Large intestine (tissue), 3 donors: ENCODE data around the gene CCM2. TPM values are rescaled to one million over a fixed set of nuclear protein-coding genes. Genes with fewer than 3 reads are reported as not detected.

ENCODE experiments used
- DNase-seq, 2 donors: peaks; one replicate each; pipeline versions ENCODE4 v3.0.0 to v3.0.0-alpha.2; 2013
- H3K27ac ChIP-seq: one replicate; pipeline ENCODE4 v1.5.1; 2013; ENCODE audit warnings: low read length
- H3K27me3 ChIP-seq: 2 replicates; pipeline ENCODE4 v1.6.1; 2013; ENCODE audit warnings: low read length; ENCODE audit not compliant: control insufficient read depth, insufficient read depth
- H3K36me3 ChIP-seq: 2 replicates; pipeline ENCODE4 v1.6.1; 2013; ENCODE audit warnings: low read length; ENCODE audit not compliant: control insufficient read depth, insufficient read depth
- H3K4me1 ChIP-seq: one replicate; pipeline ENCODE4 v1.6.1; 2013; ENCODE audit warnings: low read length; ENCODE audit not compliant: control insufficient read depth, insufficient read depth
- H3K4me3 ChIP-seq: one replicate; pipeline ENCODE4 v1.5.1; 2013; ENCODE audit warnings: low read length
- H3K9me3 ChIP-seq: one replicate; pipeline ENCODE4 v1.6.1; 2013; ENCODE audit warnings: mild to moderate bottlenecking, low read depth, low read length, moderate library complexity; ENCODE audit not compliant: control insufficient read depth
- WGBS: methylation state at CpG from one replicate; pipeline ENCODE4 v1.1.5; 2013; ENCODE audit warnings: low lambda C conversion rate; ENCODE audit not compliant: insufficient coverage; 5-methylcytosine and 5-hydroxymethylcytosine counted together
- polyA plus RNA-seq: library from polyadenylated mRNA; unstranded; fragments of 120-200 nt; gene quantifications from one replicate; pipeline ENCODE4 v1.2.1, GENCODE V29; 2013

CCM2 gene
- polyA plus RNA-seq, 1 donor, result 19.5 TPM

GRCh38 chr7:45053941-45054340, 53.9 kb downstream of the CCM2 start:
- H3K27ac ChIP-seq, result no peak overlapping the region
- DNase-seq, result no peak
- no CpG with 5 or more reads among the region's 5 CpGs for WGBS

GRCh38 chr7:45054442-45054841, 54.4 kb downstream of the CCM2 start:
- no peaks in the 10 kb centered on the region for H3K9me3 ChIP-seq
- DNase-seq, result no peak
- no peak overlapping the region for H3K4me3 ChIP-seq
- H3K27me3 ChIP-seq, result no peaks in the 10 kb centered on the region
- H3K4me1 ChIP-seq, result no peaks in the 10 kb centered on the region
- H3K36me3 ChIP-seq, result peaks cover 11% of the 10 kb centered on the region
- no CpG with 5 or more reads among the region's 3 CpGs for WGBS
- H3K27ac ChIP-seq, result no peak overlapping the region

More at GRCh38 chr7:45053941-45054340, 53.9 kb downstream of the CCM2 start:
- Histone ChIP-seq H3K4me1 (no peaks in the 10 kb centered on the region), H3K27me3 (no peaks in the 10 kb centered on the region), H3K4me3 (no peak overlapping the region), H3K9me3 (no peaks in the 10 kb centered on the region), H3K36me3 (peaks cover 11% of the 10 kb centered on the region)

DNA sequence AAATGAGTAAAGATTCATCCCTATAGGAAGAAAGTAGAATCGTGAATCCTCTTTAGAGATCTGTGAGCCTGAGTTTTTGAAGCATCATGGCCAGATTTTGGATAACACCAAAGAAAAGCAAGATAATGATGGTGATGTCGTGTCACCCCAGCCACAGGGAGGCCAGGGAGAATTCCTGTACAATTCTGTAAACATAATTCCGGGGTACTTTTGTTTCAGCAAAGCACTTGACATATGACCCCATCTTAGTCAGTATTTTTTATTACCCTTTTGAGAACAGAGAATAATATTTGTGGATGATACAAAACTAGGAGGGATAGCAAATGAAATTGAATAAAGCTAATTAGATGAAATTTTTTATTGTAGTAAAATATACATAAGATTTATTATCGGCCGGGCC, 55.0 kb downstream of the CCM2 start:
- no peak for DNase-seq
- H3K4me1 ChIP-seq, result no peaks in the 10 kb centered on the region
- peaks cover 10% of the 10 kb centered on the region for H3K36me3 ChIP-seq
- WGBS, result 100% methylated on average over 1 of the region's 5 CpGs
- H3K4me3 ChIP-seq, result no peak overlapping the region
- H3K27me3 ChIP-seq, result no peaks in the 10 kb centered on the region
- no peaks in the 10 kb centered on the region for H3K9me3 ChIP-seq
- H3K27ac ChIP-seq, result no peak overlapping the region

GRCh38 chr7:45055594-45056219, 55.7 kb downstream of the CCM2 start:
- Histone ChIP-seq H3K9me3 (no peaks in the 10 kb centered on the region), H3K4me1 (no peaks in the 10 kb centered on the region), H3K27ac (no peak overlapping the region), H3K27me3 (no peaks in the 10 kb centered on the region), H3K4me3 (no peak overlapping the region), H3K36me3 (peaks cover 8% of the 10 kb centered on the region)
- no peak for DNase-seq
- WGBS, result 100% methylated on average over 2 of the region's 5 CpGs

DNA sequence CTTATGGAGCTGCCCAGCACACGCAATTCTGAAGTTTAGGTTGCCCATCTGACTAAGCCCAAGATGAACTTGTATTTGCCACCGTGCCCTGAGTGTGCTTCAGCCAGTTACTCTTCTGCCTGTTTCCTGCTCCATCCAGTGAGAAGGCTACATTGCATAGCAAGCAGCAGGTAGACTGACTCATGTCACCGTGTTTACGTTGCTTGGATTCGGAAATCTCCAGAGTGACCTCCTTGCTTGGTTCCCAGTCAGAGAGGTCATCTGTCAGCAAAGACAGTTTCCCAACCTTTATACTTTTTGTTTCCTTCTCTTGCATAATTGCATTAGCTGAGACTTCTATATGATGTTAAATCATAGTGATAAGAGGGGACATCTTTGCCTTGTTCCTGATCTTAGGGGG, 57.9 kb downstream of the CCM2 start:
- H3K4me1 ChIP-seq, result no peaks in the 10 kb centered on the region
- no peaks in the 10 kb centered on the region for H3K9me3 ChIP-seq
- WGBS, result no CpG with 5 or more reads among the region's 5 CpGs
- no peak overlapping the region for H3K27ac ChIP-seq
- H3K4me3 ChIP-seq, result no peak overlapping the region
- no peaks in the 10 kb centered on the region for H3K27me3 ChIP-seq
- no peak for DNase-seq
- peaks cover 6% of the 10 kb centered on the region for H3K36me3 ChIP-seq

GRCh38 chr7:45060295-45060694, 60.3 kb downstream of the CCM2 start:
- Histone ChIP-seq H3K9me3 (no peaks in the 10 kb centered on the region), H3K4me1 (no peaks in the 10 kb centered on the region), H3K27ac (no peak overlapping the region), H3K4me3 (no peak overlapping the region), H3K36me3 (peaks cover 24% of the 10 kb centered on the region), H3K27me3 (no peaks in the 10 kb centered on the region)
- WGBS, result 87% methylated on average over 3 of the region's 3 CpGs
- DNase-seq, result no peak

GRCh38 chr7:45061352-45061751, 61.4 kb downstream of the CCM2 start:
- Histone ChIP-seq H3K27me3 (no peaks in the 10 kb centered on the region), H3K4me1 (no peaks in the 10 kb centered on the region), H3K36me3 (peaks cover 34% of the 10 kb centered on the region), H3K4me3 (no peak overlapping the region), H3K9me3 (no peaks in the 10 kb centered on the region), H3K27ac (no peak overlapping the region)
- DNase-seq, result no peak
- WGBS, result no CpG with 5 or more reads among the region's 2 CpGs

- Histone ChIP-seq H3K4me1 (no peaks in the 10 kb centered on the region), H3K36me3 (peaks cover 36% of the 10 kb centered on the region), H3K27me3 (no peaks in the 10 kb centered on the region), H3K4me3 (no peak overlapping the region), H3K27ac (no peak overlapping the region), H3K9me3 (no peaks in the 10 kb centered on the region)
- no peak for DNase-seq
- WGBS, result no CpG with 5 or more reads among the region's 1 CpG
Measured at GRCh38 chr7:45061806-45062425, 61.9 kb downstream of the CCM2 start.

GRCh38 chr7:45064047-45064725, 64.2 kb downstream of the CCM2 start:
- no peaks in the 10 kb centered on the region for H3K9me3 ChIP-seq
- H3K27ac ChIP-seq, result no peak overlapping the region
- peaks cover 55% of the 10 kb centered on the region for H3K36me3 ChIP-seq
- no peaks in the 10 kb centered on the region for H3K27me3 ChIP-seq
- DNase-seq, result no peak
- H3K4me3 ChIP-seq, result no peak overlapping the region
- no peaks in the 10 kb centered on the region for H3K4me1 ChIP-seq
- WGBS, result no CpG with 5 or more reads among the region's 16 CpGs

DNA sequence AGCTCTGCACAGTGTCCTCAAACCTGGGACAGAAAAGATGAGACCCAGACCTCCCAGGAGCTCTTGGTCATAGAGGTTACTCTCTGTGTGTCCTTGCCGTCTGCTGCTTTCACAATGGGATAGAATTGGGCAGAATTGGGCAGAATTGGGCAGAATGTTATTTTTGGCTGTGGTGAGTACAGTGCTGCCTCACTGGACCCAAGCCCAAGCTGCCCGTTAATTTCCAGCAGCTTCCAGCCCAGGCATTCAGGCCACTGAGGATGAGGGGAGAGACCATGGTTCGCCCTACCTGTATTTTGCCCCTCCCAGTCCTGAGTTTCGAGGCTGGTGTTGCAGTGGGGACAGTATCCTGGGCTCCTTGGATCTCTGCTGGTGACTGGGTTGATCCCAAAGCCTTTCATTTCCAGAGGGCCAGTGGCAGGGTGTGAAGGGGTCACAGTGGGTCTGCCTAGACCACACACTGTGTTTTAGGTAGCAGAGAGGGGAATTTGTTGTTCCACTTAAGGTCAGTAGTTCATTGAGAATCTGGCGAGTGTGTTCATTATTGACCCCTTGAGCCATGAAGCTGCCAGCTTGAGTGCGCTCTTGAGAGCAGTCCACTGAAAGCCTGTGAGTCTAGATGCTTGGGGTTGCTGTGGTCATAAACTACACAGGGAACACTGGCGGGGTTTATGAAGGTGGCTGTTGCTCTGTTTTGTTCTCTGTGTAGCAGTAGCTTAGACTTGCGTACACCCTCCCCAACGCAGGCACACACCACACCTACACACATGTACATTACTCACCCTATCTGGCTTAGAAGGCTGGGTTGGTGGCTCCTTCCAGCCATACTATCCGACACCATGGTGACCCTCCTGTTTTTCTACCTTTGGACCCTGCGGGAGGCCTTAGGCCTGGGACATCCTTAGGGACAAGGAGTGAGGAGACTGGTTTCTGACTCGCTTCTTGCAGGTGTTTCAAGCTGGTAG, 65.3 kb downstream of the CCM2 start:
- no peak overlapping the region for H3K27ac ChIP-seq
- no peaks in the 10 kb centered on the region for H3K27me3 ChIP-seq
- H3K4me1 ChIP-seq, result no peaks in the 10 kb centered on the region
- DNase-seq, result no peak
- no peak overlapping the region for H3K4me3 ChIP-seq
- whole genome bisulfite sequencing, result no CpG with 5 or more reads among the region's 12 CpGs
- H3K9me3 ChIP-seq, result no peaks in the 10 kb centered on the region
- peaks cover 66% of the 10 kb centered on the region for H3K36me3 ChIP-seq
